GM10847 (cell line): ENCODE data around the gene ING4.

Experiments
- POLR2A ChIP-seq: IDR thresholded peaks from 2 replicates; pipeline ENCODE4 v1.6.1; 2011; ENCODE audit not compliant: insufficient read length; ENCODE audit errors: extremely low read depth

The ING4 gene

GRCh38 chr12:6606331-6607131, 56.4 kb downstream of the ING4 start:
- peak; percentile 17 for TF ChIP-seq POLR2A

DNA sequence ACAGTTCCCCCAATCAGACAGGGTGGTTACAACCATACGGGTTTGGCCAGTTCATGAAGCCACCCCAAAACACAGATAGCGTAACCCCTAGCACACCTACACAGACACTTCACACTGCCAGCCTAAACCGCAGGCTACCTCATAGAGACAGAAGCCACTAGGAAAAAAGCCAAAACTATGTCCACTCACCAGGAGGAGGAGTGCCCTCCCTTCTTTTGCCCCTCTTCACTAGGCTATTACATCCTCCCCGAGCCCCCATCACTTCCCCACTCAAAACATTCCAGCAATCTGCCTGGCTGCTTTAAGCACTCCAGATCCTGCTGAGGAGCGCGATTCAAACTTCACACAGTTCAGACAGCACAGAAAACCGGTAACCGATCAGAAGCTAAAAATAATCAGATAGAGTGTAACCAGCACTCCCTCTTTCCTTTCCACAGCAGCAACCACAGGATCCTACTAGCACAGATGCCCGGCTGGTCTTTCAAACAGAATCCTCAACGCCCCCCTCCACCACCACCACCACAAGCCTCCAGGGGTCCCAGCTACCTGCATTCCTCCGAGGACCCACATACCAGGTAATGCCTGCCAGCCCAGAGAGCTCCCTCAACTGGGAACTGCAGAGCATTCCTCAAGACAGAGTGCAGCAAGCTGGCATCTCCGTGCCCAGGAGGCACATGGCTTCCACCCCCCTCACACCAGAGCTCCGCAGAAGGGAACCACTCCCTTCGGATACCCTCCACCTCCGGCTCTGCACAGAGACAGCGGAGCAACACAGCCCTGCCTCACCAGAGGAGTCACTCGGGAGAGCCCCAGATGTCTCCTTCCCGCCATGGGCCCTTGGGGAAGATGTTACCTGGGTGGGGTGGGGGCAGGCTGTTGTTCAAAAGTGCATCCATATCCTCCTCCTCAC, 57.2 kb downstream of the ING4 start:
- TF ChIP-seq POLR2A: no peak

- TF ChIP-seq POLR2A: no peak
These were observed 58.5 kb downstream of the ING4 start for GRCh38 chr12:6604259-6605029.

DNA sequence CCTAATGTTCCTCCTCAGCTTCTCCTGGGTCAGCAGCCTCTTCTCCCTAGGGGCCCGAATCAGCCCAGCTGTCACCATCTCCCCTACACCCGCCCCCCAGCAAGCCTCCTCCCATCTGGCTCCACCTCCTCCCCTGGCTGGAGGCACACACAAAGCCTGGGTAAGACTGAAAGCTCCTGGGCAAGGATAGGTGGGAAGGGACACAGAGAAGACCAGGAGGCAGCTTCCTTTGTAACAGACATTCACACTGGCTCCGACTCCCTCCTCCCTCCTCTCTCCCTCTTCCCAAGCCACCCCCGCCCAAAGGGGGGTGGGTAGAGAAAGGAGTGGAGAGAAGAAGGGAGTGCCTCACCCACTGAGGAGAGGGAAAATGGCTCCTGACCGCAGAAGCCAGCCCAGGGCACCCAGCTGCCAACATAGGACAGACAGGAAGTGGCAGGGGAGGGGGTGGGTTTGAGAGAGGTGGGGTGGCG, 59.8 kb downstream of the ING4 start:
- TF ChIP-seq POLR2A: no peak

DNA sequence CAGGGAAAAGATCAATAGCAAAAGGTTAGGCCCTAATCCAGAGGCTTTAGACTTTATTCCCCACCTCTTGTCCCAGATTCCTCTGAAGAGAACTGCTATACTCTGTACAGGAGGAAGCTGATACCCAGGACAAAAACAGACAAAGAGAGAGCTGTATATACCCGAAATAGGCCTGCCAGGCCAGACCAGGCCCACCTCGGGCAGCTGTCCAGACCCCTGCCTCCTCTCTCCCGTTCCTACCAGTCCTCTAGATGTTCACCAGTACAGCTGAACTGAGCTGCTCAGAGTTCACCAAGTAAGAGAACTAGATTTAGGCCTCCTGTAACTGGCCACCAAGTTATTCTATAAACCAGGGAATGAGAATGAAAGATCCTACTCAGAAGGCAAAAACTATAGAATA, 60.4 kb downstream of the ING4 start:
- TF ChIP-seq POLR2A: no peak
